Esophagus squamous epithelium (tissue), 4 donors: Measurements from ENCODE around the gene ACAT2.

ENCODE experiments used
- CTCF ChIP-seq, 6 experiments: fragments of 450-650 bp in 4 of 6; fragments of 200-600 bp in 2 of 6; sonication (generic) in 2 of 6; IDR thresholded peaks; one replicate each; pipeline ENCODE4 v1.5.1; 2016 to 2019; ENCODE audit warnings: antibody characterized with exemption in 6 of 6, mild to moderate bottlenecking in 4 of 6, moderate library complexity in 4 of 6
- POLR2A ChIP-seq, 4 donors: fragments of 450-650 bp; IDR thresholded peaks; one replicate each; pipeline ENCODE4 v1.6.1; 2017; ENCODE audit warnings: antibody characterized with exemption in 4 of 4, mild to moderate bottlenecking in 4 of 4, moderate library complexity in 3 of 4

- no peak for TF ChIP-seq CTCF (IDR thresholded peaks at IDR 0.05)
- no peak for TF ChIP-seq POLR2A (IDR thresholded peaks at IDR 0.05)
Observed at GRCh38 chr6:159739341-159739740, 22.5 kb upstream of the ACAT2 start.
